HepG2 (cell line): ENCODE results near the gene GAL3ST2. TPM values are rescaled to one million over a fixed set of nuclear protein-coding genes. Genes with fewer than 3 reads are reported as not detected.

Source experiments
- ATAC-seq: fragments of 200-7000 bp; cut with Tn5 transposase; 3 replicates; pipeline ENCODE4 v1.9.1; 2020; ENCODE audit warnings: mild to moderate bottlenecking, moderate library complexity
- BruUV-seq: library from RNA; stranded (reverse); fragments of 400-500 nt; replicated peaks from 2 replicates; lab custom pipeline; 2021; lab: Mats Ljungman, UMichigan
- CTCF ChIA-PET: fragments of 300-600 bp; formaldehyde crosslinking; extraction: SDS; loops from one replicate; lab custom pipeline; 2021; ENCODE audit warnings: low total read pairs, inconsistent platforms, low intra/inter-chr PET ratio; lab: Yijun Ruan, JAX
- POLR2A ChIA-PET: fragments of 350-600 bp; sonication (Branson Sonifier 250); formaldehyde crosslinking; loops from one replicate; lab custom pipeline; 2020; ENCODE audit warnings: antibody characterized with exemption, inconsistent platforms; lab: Yijun Ruan, JAX
- DNase-seq: peaks from one replicate; pipeline ENCODE4 v3.0.0-alpha.2; 2015; ENCODE audit warnings: low spot score
- FAIRE-seq: peaks from 3 replicates; lab custom pipeline; 2011; peaks lifted over from hg19 to GRCh38; lab: Jason Lieb, UNC
- H2AFZ ChIP-seq: one replicate; pipeline ENCODE4 v1.6.1; 2011; ENCODE audit warnings: low read length, inconsistent platforms
- H3K27ac ChIP-seq: fragments of 300-600 bp; 3 replicates; pipeline ENCODE4 v1.8.0; 2011; ENCODE audit warnings: mixed run types, mild to moderate bottlenecking, mixed read lengths, low read length, inconsistent platforms; ENCODE audit not compliant: insufficient read depth; ENCODE audit errors: extremely low read length
- H3K27me3 ChIP-seq, 2 experiments: fragments of 200-600 bp in 1 of 2; 2 replicates in 1 of 2; 3 replicates in 1 of 2; pipeline versions ENCODE4 v1.6.0 to v1.8.0; 2011; ENCODE audit warnings: low read length in 2 of 2, mild to moderate bottlenecking in 2 of 2, moderate library complexity in 2 of 2, inconsistent platforms in 1 of 2; ENCODE audit not compliant: insufficient read depth in 2 of 2, control insufficient read depth in 1 of 2
- H3K36me3 ChIP-seq, 2 experiments: fragments of 200-600 bp in 1 of 2; replicated peaks in 1 of 2; 2 replicates in 1 of 2; 3 replicates in 1 of 2; pipeline versions ENCODE4 v1.5.1 to v1.8.0; 2011; ENCODE audit warnings: low read length in 2 of 2, inconsistent platforms in 1 of 2; ENCODE audit not compliant: insufficient read depth in 2 of 2, control insufficient read depth in 1 of 2
- H3K4me1 ChIP-seq: 2 replicates; pipeline ENCODE4 v1.5.1; 2012; ENCODE audit warnings: low read length, inconsistent platforms; ENCODE audit not compliant: insufficient read depth
- H3K4me2 ChIP-seq: 2 replicates; pipeline ENCODE4 v1.6.0; 2011; ENCODE audit warnings: low read depth, low read length, inconsistent platforms
- H3K4me3 ChIP-seq, 3 experiments: fragments of 200-600 bp in 1 of 3; sonication (generic), shearing (Covaris generic) in 1 of 3; replicated peaks in 1 of 3; 2 replicates each; pipeline ENCODE4 v1.5.1; 2011 to 2016; ENCODE audit warnings: low read length in 3 of 3, inconsistent platforms in 2 of 3, low read depth in 2 of 3, mild to moderate bottlenecking in 2 of 3, control low read depth in 1 of 3, mixed read lengths in 1 of 3; ENCODE audit not compliant: insufficient read depth in 1 of 3
- H3K79me2 ChIP-seq: one replicate; pipeline ENCODE4 v1.6.1; 2011; ENCODE audit warnings: low read length, inconsistent platforms; ENCODE audit not compliant: insufficient read depth
- H3K9ac ChIP-seq: 2 replicates; pipeline ENCODE4 v1.6.0; 2011; ENCODE audit warnings: mild to moderate bottlenecking, low read depth, low read length, inconsistent platforms; ENCODE audit not compliant: insufficient read depth
- H3K9me3 ChIP-seq: 2 replicates; pipeline ENCODE4 v1.5.1; 2012; ENCODE audit warnings: mild to moderate bottlenecking, low read length
- H4K20me1 ChIP-seq: 2 replicates; pipeline ENCODE4 v1.6.0; 2011; ENCODE audit warnings: inconsistent platforms, mild to moderate bottlenecking, low read length, moderate library complexity; ENCODE audit not compliant: insufficient read depth
- AGO2 ChIP-seq: fragments of 200-400 bp; formaldehyde crosslinking; optimal IDR thresholded peaks from 2 replicates; pipeline ENCODE3; 2017; ENCODE audit warnings: mild to moderate bottlenecking, low read depth, low read length, moderate library complexity
- AKAP8 ChIP-seq: sonication (generic); formaldehyde crosslinking; IDR thresholded peaks from 2 replicates; pipeline ENCODE4 v1.5.1; 2020; ENCODE audit warnings: mild to moderate bottlenecking, missing genetic modification reagents
- HNRNPL ChIP-seq: fragments of 200-400 bp; formaldehyde crosslinking; IDR thresholded peaks from 2 replicates; pipeline ENCODE4 v1.6.1; 2017; ENCODE audit warnings: mild to moderate bottlenecking, low read depth, low read length
- LBX2 ChIP-seq: sonication (generic); formaldehyde crosslinking; IDR thresholded peaks from 2 replicates; pipeline ENCODE4 v1.5.0; 2020; ENCODE audit warnings: missing genetic modification reagents, mild to moderate bottlenecking, borderline replicate concordance
- RBFOX2 ChIP-seq: fragments of 200-400 bp; formaldehyde crosslinking; IDR thresholded peaks from 2 replicates; pipeline ENCODE4 v1.6.1; 2017; ENCODE audit warnings: low read depth, mild to moderate bottlenecking, low read length
- ZBTB38 ChIP-seq: sonication (generic); formaldehyde crosslinking; IDR thresholded peaks from 2 replicates; pipeline ENCODE4 v1.5.1; 2020; ENCODE audit warnings: mild to moderate bottlenecking, missing genetic modification reagents
- ZBTB43 ChIP-seq: sonication (generic); formaldehyde crosslinking; conservative IDR thresholded peaks from 2 replicates; pipeline ENCODE4 v1.4.0; 2020; ENCODE audit warnings: missing genetic modification reagents
- ZFP1 ChIP-seq: IDR thresholded peaks from 2 replicates; pipeline ENCODE4 v1.6.1; 2016
- ZMAT5 ChIP-seq: sonication (generic); formaldehyde crosslinking; IDR thresholded peaks from 2 replicates; pipeline ENCODE4 v1.5.0; 2020; ENCODE audit warnings: mild to moderate bottlenecking, low read depth, missing genetic modification reagents, borderline replicate concordance
- ZNF251 ChIP-seq: sonication (generic); formaldehyde crosslinking; IDR thresholded peaks from 2 replicates; pipeline ENCODE4 v1.9.0; 2021; ENCODE audit warnings: mild to moderate bottlenecking, missing genetic modification reagents
- ZNF691 ChIP-seq: sonication (generic); formaldehyde crosslinking; IDR thresholded peaks from 2 replicates; pipeline ENCODE4 v1.4.0; 2020; ENCODE audit warnings: missing genetic modification reagents, low read depth, mild to moderate bottlenecking, borderline replicate concordance
- WGBS: methylation state at CpG from one replicate; pipeline ENCODE4 v1.1.6; 2017; ENCODE audit warnings: low lambda C conversion rate; 5-methylcytosine and 5-hydroxymethylcytosine counted together
- in situ Hi-C: cut with HindIII; loops from 2 replicates; pipeline ENCODE4 v1.10.0; 2017; ENCODE audit warnings: low pct_unique_long_range_greater_than_20kb; ENCODE audit not compliant: extremely low pct_ligation_motif_present
- intact Hi-C: fragments of 100-400 bp; cut with micrococcal nuclease; formaldehyde crosslinking; loops from one replicate; pipeline ENCODE4 v1.10.0; 2022; ENCODE audit not compliant: unreplicated experiment
- polyA plus RNA-seq, 8 experiments: library from polyadenylated mRNA; depleted of rRNA in 3 of 8; stranded (reverse) in 7 of 8; unstranded in 1 of 8; fragments of >200 nt; fragmentation: Illumina TruSeq in 4 of 8; extraction: Trizol in 4 of 8; gene quantifications; 2 replicates each; pipeline versions ENCODE4 v1.2.1 to v1.2.3, GENCODE V29; 2011 to 2016; ENCODE audit warnings: low read depth in 4 of 8, missing spikeins in 1 of 8, mixed read lengths in 1 of 8; ENCODE audit not compliant: insufficient read depth in 1 of 8
- total RNA-seq, 5 experiments: library from RNA; depleted of rRNA; stranded (reverse); fragments of >200 nt; fragmentation: Illumina TruSeq; extraction: Trizol; gene quantifications; 2 replicates each; pipeline ENCODE4 v1.2.3, GENCODE V29; 2016; ENCODE audit warnings: low read depth in 1 of 5

The GAL3ST2 gene
- total and polyA plus RNA-seq, 2 of the 13 experiments (the other 11 are each of a cell fraction or from before 2014, with no cell fraction given), result 0.17 to 0.20 TPM

GRCh38 chr2:241814393-241814642 lies 37.7 kb downstream of the GAL3ST2 start:
- CTCF ChIA-PET, result no interaction called here
- Histone ChIP-seq H3K9ac (no peak overlapping the region), H3K79me2 (peaks cover 38% of the 10 kb centered on the region), H2AFZ (no peak overlapping the region), H3K4me3 (no peak overlapping the region), H3K27me3 (no peaks in the 10 kb centered on the region), H4K20me1 (peaks cover 10% of the 10 kb centered on the region; the same call in 1 of the 2 replicates), H3K4me2 (no peak overlapping the region), H3K9me3 (no peaks in the 10 kb centered on the region), H3K27ac (no peak overlapping the region), H3K4me1 (peaks cover 54% of the 10 kb centered on the region), H3K36me3 (peaks cover 1 to 6% of the 10 kb centered on the region in 2 experiments; a peak in 3 of 5 replicates)
- no peak for DNase-seq
- POLR2A ChIA-PET, result interaction anchor here (1.3 to 1.4 kb wide), 2 partner anchors 40 to 44 kb away, joined by 3 to 4 read pairs; no protein-coding TSS in a partner anchor
- no peak for TF ChIP-seq LBX2 (CRISPR knock-in tag)
- peak; percentile 6; the same call in 1 of the 2 replicates for TF ChIP-seq AKAP8
- TF ChIP-seq AGO2, result peak; percentile 69
- in situ Hi-C loops (no loop called here), intact Hi-C loops (no loop called here)
- 97% methylated on average over 17 of the region's 17 CpGs for WGBS
- BruUV-seq, result no TSS peak
- ATAC-seq, result no peak
- FAIRE-seq, result no peak

GRCh38 chr2:241814643-241815476 lies 38.2 kb downstream of the GAL3ST2 start:
- Histone ChIP-seq H2AFZ (no peak overlapping the region), H3K9ac (no peak overlapping the region), H3K9me3 (no peaks in the 10 kb centered on the region), H4K20me1 (peaks cover 10% of the 10 kb centered on the region; the same call in 1 of the 2 replicates), H3K79me2 (peaks cover 33% of the 10 kb centered on the region), H3K27me3 (no peaks in the 10 kb centered on the region), H3K4me2 (no peak overlapping the region), H3K36me3 (peaks cover 1 to 6% of the 10 kb centered on the region in 2 experiments; a peak in 3 of 5 replicates), H3K27ac (no peak overlapping the region), H3K4me3 (no peak overlapping the region), H3K4me1 (peaks cover 54% of the 10 kb centered on the region)
- TF ChIP-seq ZFP1 (no peak), ZBTB43 (CRISPR knock-in tag) (no peak), ZNF691 (CRISPR knock-in tag) (no peak), ZMAT5 (no peak), HNRNPL (0 out of 2 replicates have a peak, but pooled peaks have one; percentile 6), ZNF251 (CRISPR knock-in tag) (no peak), ZBTB38 (CRISPR knock-in tag) (peak; percentile 54; the same call in 1 of the 2 replicates), AGO2 (peak; percentile 60), RBFOX2 (peak; percentile 78)
- ChIA-PET POLR2A (interaction anchor here (1.3 kb wide), 1 partner anchor 45 kb away, joined by 3 read pairs; no protein-coding TSS in a partner anchor), CTCF (no interaction called here)
- 95% methylated on average over 51 of the region's 52 CpGs for WGBS
- ATAC-seq, result peak; percentile 1; the same call in 2 of the 3 replicates
- FAIRE-seq, result no peak
- no TSS peak for BruUV-seq
- DNase-seq, result no peak
- in situ Hi-C loops (no loop called here), intact Hi-C loops (no loop called here)
